Kidney (tissue), 14 donors: ENCODE measurements around the gene EIF2D. TPM values are rescaled to one million over a fixed set of nuclear protein-coding genes. Genes with fewer than 3 reads are reported as not detected.
A peak's percentile ranks its signal among the peaks of the same experiment; 100 is the strongest.

ENCODE experiments used
- DNase-seq, 5 donors: peaks; one replicate each; pipeline ENCODE4 v3.0.0-alpha.2; 2013 to 2020
- FAIRE-seq: peaks from 2 replicates; lab custom pipeline; 2012; peaks lifted over from hg19 to GRCh38; lab: Jason Lieb, UNC
- H3K27ac ChIP-seq, 2 donors: one replicate each; pipeline ENCODE4 v1.7.0; 2013; ENCODE audit warnings: low read depth in 2 of 2, low read length in 2 of 2, inconsistent platforms in 1 of 2
- H3K27me3 ChIP-seq: one replicate; pipeline ENCODE4 v1.7.1; 2013; ENCODE audit warnings: low read length, inconsistent platforms; ENCODE audit not compliant: control insufficient read depth, insufficient read depth
- H3K36me3 ChIP-seq, 3 donors: one replicate each; pipeline versions ENCODE4 v1.7.0 to v1.7.1; 2013; ENCODE audit warnings: low read length in 3 of 3, control low read depth in 1 of 3, inconsistent platforms in 1 of 3; ENCODE audit not compliant: insufficient read depth in 3 of 3, control insufficient read depth in 2 of 3
- H3K4me1 ChIP-seq, 3 donors: one replicate each; pipeline versions ENCODE4 v1.7.0 to v1.7.1; 2013; ENCODE audit warnings: low read length in 3 of 3, inconsistent platforms in 1 of 3, low read depth in 1 of 3; ENCODE audit not compliant: control insufficient read depth in 2 of 3, insufficient read depth in 2 of 3
- H3K4me3 ChIP-seq, 3 donors: one replicate each; pipeline versions ENCODE4 v1.7.0 to v1.8.1; 2013; ENCODE audit warnings: low read length in 3 of 3, control low read depth in 1 of 3, inconsistent platforms in 1 of 3
- H3K9ac ChIP-seq, 3 donors: one replicate each; pipeline versions ENCODE4 v1.7.0 to v1.7.1; 2013; ENCODE audit warnings: low read length in 3 of 3, control low read depth in 1 of 3, inconsistent platforms in 1 of 3
- H3K9me3 ChIP-seq, 3 donors: one replicate each; pipeline versions ENCODE4 v1.7.0 to v1.7.1; 2013; ENCODE audit warnings: low read length in 3 of 3, control low read depth in 1 of 3, inconsistent platforms in 1 of 3; ENCODE audit not compliant: control insufficient read depth in 2 of 3, insufficient read depth in 1 of 3
- intact Hi-C: fragments of 100-400 bp; cut with DNase I; formaldehyde crosslinking; loops from one replicate; pipeline ENCODE4 v1.11.1; 2022
- polyA plus RNA-seq: library from polyadenylated mRNA; stranded (reverse); fragments of 350-450 nt; fragmentation: Illumina TruSeq; extraction: RNeasy Lipid Tissue Mini Kit (QIAGEN cat#74804); gene quantifications from one replicate; pipeline ENCODE4 v1.2.3, GENCODE V29; 2014; ENCODE audit warnings: low read depth, low replicate concordance; ENCODE audit not compliant: insufficient read depth
- total RNA-seq: library from RNA; stranded (reverse); fragmentation: NEBNext Ultra II Directional; extraction: Animal tissue kit (Norgen Biotek cat#: 25700); gene quantifications from one replicate; pipeline ENCODE4 v1.2.1, GENCODE V29; 2021
- TF ChIP-seq, protein P1 (sequence below): IDR thresholded peaks from 3 replicates; pipeline ENCODE4 v1.5.1; 2012; ENCODE audit warnings: mild to moderate bottlenecking, moderate library complexity, borderline replicate concordance; ENCODE audit not compliant: insufficient read depth; ENCODE audit errors: extremely low read depth
- donor health status: control.
- donor health status: control.
- donor health status: control.
- donor health status: control.
- donor health status: control.
- donor health status: DM: yes; HTN: yes; CAD: no.
- donor health status: Normal renal cell carcinoma (clear cell type).

Gene EIF2D
- total and polyA plus RNA-seq, 2 donors from 2014 or later = 44.5 to 45.1 TPM

DNA sequence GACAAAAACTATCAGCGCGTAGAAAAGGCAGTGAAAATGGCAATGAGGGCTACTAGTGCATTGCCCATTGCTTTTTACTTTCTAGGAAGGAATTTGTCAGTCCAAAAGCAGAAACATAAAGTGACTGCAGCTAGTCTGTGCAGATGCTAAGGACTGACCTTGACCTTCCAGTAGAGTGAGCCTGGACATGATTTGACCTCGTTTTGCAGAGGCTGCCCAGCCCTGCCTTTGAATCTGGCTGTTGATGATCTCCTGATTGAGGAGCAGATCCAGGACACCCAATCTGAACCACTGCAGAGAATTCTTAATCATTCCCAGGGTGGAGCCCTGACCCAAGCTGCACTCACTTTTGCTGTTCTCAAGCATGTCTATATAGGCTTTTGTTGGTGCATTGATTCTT lies 44.7 kb upstream of the EIF2D start:
- Histone ChIP-seq H3K4me1 (peaks cover 0 to 9% (median 6%) of the 10 kb centered on the region in 3 donors), H3K36me3 (no peaks in the 10 kb centered on the region), H3K9ac (no peak overlapping the region), H3K4me3 (no peak overlapping the region), H3K27me3 (no peaks in the 10 kb centered on the region), H3K27ac (no peak overlapping the region), H3K9me3 (no peaks in the 10 kb centered on the region)
- DNase-seq = no peak
- TF ChIP-seq, protein P1, sequence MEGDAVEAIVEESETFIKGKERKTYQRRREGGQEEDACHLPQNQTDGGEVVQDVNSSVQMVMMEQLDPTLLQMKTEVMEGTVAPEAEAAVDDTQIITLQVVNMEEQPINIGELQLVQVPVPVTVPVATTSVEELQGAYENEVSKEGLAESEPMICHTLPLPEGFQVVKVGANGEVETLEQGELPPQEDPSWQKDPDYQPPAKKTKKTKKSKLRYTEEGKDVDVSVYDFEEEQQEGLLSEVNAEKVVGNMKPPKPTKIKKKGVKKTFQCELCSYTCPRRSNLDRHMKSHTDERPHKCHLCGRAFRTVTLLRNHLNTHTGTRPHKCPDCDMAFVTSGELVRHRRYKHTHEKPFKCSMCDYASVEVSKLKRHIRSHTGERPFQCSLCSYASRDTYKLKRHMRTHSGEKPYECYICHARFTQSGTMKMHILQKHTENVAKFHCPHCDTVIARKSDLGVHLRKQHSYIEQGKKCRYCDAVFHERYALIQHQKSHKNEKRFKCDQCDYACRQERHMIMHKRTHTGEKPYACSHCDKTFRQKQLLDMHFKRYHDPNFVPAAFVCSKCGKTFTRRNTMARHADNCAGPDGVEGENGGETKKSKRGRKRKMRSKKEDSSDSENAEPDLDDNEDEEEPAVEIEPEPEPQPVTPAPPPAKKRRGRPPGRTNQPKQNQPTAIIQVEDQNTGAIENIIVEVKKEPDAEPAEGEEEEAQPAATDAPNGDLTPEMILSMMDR = no peak
- FAIRE-seq = no peak
- intact Hi-C loops = no loop called here

DNA sequence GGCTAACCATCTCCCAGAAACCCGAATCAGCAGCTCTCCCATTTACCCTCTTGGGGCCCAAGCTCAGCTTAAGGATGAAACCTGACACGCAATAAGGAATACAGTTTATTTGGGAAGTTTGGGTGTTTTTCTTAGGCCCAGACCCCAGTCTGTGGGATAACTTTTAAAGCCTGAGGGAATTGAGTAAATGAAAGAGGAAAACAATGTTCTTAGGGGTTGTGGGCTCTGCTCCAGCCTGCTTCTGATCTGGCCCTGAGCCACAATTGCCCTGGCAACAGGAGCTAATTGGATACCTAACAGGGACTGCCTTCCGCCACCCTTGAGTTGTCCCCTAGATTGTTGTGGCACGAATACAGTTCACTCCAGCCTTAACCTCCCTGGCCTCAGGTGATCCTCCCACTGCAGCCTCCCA lies 43.2 kb upstream of the EIF2D start:
- no peak overlapping the region for H3K4me3 ChIP-seq
- H3K36me3 ChIP-seq = no peaks in the 10 kb centered on the region
- H3K27me3 ChIP-seq = no peaks in the 10 kb centered on the region
- TF ChIP-seq, protein P1 = no peak
- intact Hi-C loops = no loop called here
- H3K9me3 ChIP-seq = no peaks in the 10 kb centered on the region
- H3K9ac ChIP-seq = no peak overlapping the region
- peaks cover 0 to 9% (median 6%) of the 10 kb centered on the region in 3 donors for H3K4me1 ChIP-seq
- FAIRE-seq = no peak
- DNase-seq = peak in 2 of 5 donors; percentile 29 to 79
- no peak overlapping the region for H3K27ac ChIP-seq

DNA sequence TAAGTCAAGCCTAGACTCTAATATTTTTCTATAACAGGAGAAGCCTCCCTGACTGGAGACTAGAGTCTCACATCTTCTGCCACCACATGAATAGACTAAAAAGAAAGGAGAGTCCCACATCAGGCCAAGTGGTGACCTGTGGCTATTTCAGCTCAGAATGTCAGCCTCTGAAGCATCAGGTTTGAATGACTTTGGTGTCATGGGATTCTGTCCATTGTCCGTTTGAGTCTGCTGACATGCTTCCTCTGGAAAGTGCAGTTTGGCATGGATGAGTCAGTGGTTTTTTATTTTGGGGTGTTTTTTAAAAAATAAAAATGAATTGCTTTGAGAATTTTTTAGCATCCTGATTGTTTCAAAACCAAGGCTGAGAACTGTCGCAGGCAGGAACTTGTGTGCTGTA lies 42.6 kb upstream of the EIF2D start:
- H3K36me3 ChIP-seq = no peaks in the 10 kb centered on the region
- no peak overlapping the region for H3K9ac ChIP-seq
- FAIRE-seq (no peak), DNase-seq (no peak)
- TF ChIP-seq, protein P1 = no peak
- no peaks in the 10 kb centered on the region for H3K9me3 ChIP-seq
- peaks cover 0 to 9% (median 6%) of the 10 kb centered on the region in 3 donors for H3K4me1 ChIP-seq
- no peak overlapping the region for H3K4me3 ChIP-seq
- H3K27me3 ChIP-seq = no peaks in the 10 kb centered on the region
- H3K27ac ChIP-seq = no peak overlapping the region
- intact Hi-C loops = no loop called here

DNA sequence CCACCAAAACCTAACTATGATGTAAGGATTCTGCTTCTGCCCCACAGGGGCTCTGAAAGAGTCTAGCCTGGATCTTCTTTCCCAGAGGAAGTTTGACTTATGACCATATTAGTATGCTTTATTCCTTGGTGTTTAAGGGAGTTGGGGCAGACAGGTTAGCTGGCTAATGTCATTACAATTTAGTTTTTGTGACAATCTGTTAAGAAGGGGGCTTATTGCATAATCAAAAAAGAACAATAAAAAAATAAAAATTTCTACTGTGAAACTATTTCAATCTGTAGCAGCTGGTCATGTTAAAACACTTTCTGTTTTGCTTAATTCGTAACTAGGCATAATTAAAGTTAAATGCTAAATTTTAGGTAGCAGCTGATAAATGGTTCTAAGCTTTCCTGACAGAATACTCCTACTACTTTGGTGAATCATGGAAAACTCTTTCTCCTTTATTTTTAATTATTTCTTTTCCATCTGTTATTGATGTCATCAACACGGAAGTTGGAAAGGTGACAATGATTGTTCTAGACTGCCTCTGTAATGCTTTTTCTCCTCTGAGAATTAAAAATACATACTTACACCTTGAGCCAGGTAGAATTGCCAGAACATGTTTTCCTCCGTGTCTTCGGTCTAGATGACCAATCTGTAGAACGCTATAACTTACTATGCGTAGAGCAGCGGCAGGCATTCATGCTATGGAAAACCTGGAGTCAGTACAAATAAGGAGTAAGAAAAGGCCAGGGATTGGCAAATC lies 41.6 kb upstream of the EIF2D start:
- peaks cover 0 to 9% (median 6%) of the 10 kb centered on the region in 3 donors for H3K4me1 ChIP-seq
- H3K9ac ChIP-seq = no peak overlapping the region
- intact Hi-C loops = no loop called here
- no peaks in the 10 kb centered on the region for H3K36me3 ChIP-seq
- no peak overlapping the region for H3K4me3 ChIP-seq
- FAIRE-seq (no peak), DNase-seq (no peak)
- H3K9me3 ChIP-seq = no peaks in the 10 kb centered on the region
- H3K27ac ChIP-seq = no peak overlapping the region
- H3K27me3 ChIP-seq = no peaks in the 10 kb centered on the region
- TF ChIP-seq, protein P1 = no peak
